Upper lobe of left lung (tissue), 4 donors: ENCODE results near the gene ATAD3A.
"Not testable (repeated sequence)": the region's sequence is repeated elsewhere in the genome, so short reads cannot be mapped to it uniquely, and the experiment has no call there.

Experiments used
- POLR2A ChIP-seq, 4 donors: fragments of 450-650 bp; IDR thresholded peaks; one replicate each; pipeline ENCODE4 v1.5.1; 2016 to 2017; ENCODE audit warnings: antibody characterized with exemption in 4 of 4, mild to moderate bottlenecking in 2 of 4
- POLR2AphosphoS5 ChIP-seq, 2 donors: sonication (generic); formaldehyde crosslinking; IDR thresholded peaks; one replicate each; pipeline ENCODE4 v1.5.1; 2017; ENCODE audit warnings: antibody characterized with exemption in 2 of 2
- TF ChIP-seq, protein P1 (sequence below), 6 experiments: fragments of 450-650 bp in 4 of 6; fragments of 200-600 bp in 2 of 6; sonication (generic) in 2 of 6; IDR thresholded peaks; one replicate each; pipeline ENCODE4 v1.5.1; 2016 to 2019; ENCODE audit warnings: antibody characterized with exemption in 6 of 6

DNA sequence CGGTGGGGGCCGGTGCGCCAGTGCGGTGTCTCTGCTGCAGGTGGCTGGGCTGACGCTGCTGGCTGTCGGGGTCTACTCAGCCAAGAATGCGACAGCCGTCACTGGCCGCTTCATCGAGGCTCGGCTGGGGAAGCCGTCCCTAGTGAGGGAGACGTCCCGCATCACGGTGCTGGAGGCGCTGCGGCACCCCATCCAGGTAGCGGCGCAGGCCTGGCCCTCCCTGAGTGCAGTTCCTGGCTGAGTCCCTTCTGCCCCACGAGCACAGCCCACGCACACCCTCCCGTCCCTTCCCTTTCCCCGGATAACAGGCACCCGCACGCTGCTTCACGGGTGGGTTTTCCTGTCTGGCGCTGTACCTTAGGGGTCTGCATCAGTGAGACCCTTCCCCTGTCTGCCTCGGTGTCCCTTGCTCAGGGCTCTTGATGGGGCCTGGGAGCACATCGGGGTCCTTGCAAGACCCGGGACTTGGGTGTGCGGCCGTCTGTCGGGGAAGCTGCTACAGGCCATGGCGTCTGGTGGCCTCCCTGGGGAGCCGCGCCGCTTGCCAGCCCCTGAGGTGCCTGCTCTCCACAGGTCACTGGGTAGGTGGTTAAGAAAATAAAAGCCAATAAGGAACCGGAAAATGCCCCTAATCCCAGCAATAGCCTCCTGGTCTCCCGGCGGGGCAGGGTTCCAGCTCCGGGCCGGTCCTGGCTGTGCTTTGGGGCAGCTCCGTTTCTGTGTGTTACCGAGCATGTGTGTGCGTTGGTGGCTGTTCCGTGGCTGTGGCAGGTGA lies 26.8 kb upstream of the ATAD3A start:
- TF ChIP-seq, protein P1, sequence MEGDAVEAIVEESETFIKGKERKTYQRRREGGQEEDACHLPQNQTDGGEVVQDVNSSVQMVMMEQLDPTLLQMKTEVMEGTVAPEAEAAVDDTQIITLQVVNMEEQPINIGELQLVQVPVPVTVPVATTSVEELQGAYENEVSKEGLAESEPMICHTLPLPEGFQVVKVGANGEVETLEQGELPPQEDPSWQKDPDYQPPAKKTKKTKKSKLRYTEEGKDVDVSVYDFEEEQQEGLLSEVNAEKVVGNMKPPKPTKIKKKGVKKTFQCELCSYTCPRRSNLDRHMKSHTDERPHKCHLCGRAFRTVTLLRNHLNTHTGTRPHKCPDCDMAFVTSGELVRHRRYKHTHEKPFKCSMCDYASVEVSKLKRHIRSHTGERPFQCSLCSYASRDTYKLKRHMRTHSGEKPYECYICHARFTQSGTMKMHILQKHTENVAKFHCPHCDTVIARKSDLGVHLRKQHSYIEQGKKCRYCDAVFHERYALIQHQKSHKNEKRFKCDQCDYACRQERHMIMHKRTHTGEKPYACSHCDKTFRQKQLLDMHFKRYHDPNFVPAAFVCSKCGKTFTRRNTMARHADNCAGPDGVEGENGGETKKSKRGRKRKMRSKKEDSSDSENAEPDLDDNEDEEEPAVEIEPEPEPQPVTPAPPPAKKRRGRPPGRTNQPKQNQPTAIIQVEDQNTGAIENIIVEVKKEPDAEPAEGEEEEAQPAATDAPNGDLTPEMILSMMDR (IDR thresholded peaks at IDR 0.05): not testable (repeated sequence)
- not testable (repeated sequence) for TF ChIP-seq POLR2A, POLR2AphosphoS5 (IDR thresholded peaks at IDR 0.05)
